Peyer's patch (tissue), 4 donors: Measurements from ENCODE around the gene EML3.

Experiments used
- CTCF ChIP-seq, 6 experiments: fragments of 450-650 bp in 4 of 6; fragments of 200-600 bp in 2 of 6; sonication (generic) in 1 of 6; IDR thresholded peaks; one replicate each; pipeline ENCODE4 v1.5.1; 2017 to 2019; ENCODE audit warnings: antibody characterized with exemption in 6 of 6, mild to moderate bottlenecking in 3 of 6, moderate library complexity in 1 of 6
- POLR2A ChIP-seq, 2 donors: fragments of 450-650 bp; IDR thresholded peaks; one replicate each; pipeline ENCODE4 v1.5.1; 2017; ENCODE audit warnings: antibody characterized with exemption in 2 of 2, mild to moderate bottlenecking in 2 of 2, moderate library complexity in 2 of 2

DNA sequence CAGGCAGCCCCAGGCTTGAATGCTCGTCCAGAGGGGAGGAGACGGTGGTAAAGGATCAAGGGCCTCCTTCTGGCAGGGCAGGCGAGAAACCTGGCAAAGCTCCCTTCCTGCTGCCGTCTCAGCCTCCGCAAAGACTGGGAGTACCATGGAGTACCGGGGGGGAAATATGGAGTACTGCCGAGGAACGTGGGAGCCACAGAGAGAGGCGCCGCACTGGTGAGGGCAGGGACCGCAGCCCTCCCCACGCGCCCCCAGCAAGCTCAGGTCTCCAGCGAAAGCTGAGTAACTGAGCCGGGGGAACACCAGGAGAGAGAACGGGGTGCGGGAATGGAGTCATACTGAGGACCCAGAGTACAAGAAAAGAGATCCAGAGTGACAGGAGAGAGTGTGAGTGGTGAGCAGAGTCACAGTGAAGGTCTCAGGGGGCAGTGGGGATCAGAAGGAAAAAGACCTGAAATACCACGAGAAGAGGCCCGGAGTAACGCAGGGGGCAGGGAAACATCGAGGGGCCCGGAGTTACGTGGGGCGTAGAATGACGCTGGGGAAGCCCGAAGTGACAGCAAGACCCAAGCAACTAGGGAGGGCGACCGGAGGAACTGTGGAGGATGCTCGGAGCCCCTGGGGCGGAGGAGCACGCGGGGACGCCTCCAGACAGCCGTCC, 740 bp downstream of the EML3 start:
- TF ChIP-seq POLR2A (IDR thresholded peaks at IDR 0.05) (no peak), CTCF (IDR thresholded peaks at IDR 0.05) (peak in 2 of 6 experiments; percentile 3 to 5)
